Measurements from ENCODE around the gene MYO7B.
A peak's percentile ranks its signal among the peaks of the same experiment; 100 is the strongest.

The MYO7B gene

GRCh38 chr2:127653421-127654083 is 118.1 kb downstream of the MYO7B start:
- Histone ChIP-seq H3K4me3 (ENCODE audit: low read depth in 1 of 2, low read length in 2 of 2) (no peak overlapping the region), H2AFZ (ENCODE audit: low read depth, low read length) (no peak overlapping the region), H3K9ac (ENCODE audit: low read depth, low read length) (no peak overlapping the region), H3K36me3 (ENCODE audit: insufficient read depth, low read length) (no peaks in the 10 kb centered on the region), H3K4me2 (ENCODE audit: insufficient read depth, low read length) (no peak overlapping the region), H3K9me3 (ENCODE audit: insufficient read depth, low read length, severe bottlenecking) (no peaks in the 10 kb centered on the region), H3K79me2 (ENCODE audit: insufficient read depth, low read length) (no peaks in the 10 kb centered on the region), H3K27me3 (ENCODE audit: insufficient read depth, low read length, poor library complexity) (no peaks in the 10 kb centered on the region), H3K4me1 (ENCODE audit: insufficient read depth, low read length) (peaks cover 34% of the 10 kb centered on the region), H4K20me1 (ENCODE audit: insufficient read depth, low read length) (no peaks in the 10 kb centered on the region), H3K27ac (ENCODE audit: low read length) (peak overlapping the region; percentile 60; the same call in 1 of the 2 replicates)
- TF ChIP-seq, protein P1, sequence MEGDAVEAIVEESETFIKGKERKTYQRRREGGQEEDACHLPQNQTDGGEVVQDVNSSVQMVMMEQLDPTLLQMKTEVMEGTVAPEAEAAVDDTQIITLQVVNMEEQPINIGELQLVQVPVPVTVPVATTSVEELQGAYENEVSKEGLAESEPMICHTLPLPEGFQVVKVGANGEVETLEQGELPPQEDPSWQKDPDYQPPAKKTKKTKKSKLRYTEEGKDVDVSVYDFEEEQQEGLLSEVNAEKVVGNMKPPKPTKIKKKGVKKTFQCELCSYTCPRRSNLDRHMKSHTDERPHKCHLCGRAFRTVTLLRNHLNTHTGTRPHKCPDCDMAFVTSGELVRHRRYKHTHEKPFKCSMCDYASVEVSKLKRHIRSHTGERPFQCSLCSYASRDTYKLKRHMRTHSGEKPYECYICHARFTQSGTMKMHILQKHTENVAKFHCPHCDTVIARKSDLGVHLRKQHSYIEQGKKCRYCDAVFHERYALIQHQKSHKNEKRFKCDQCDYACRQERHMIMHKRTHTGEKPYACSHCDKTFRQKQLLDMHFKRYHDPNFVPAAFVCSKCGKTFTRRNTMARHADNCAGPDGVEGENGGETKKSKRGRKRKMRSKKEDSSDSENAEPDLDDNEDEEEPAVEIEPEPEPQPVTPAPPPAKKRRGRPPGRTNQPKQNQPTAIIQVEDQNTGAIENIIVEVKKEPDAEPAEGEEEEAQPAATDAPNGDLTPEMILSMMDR (IDR thresholded peaks at IDR 0.05; ENCODE audit: borderline replicate concordance, extremely low read depth, low read length, poor library complexity, severe bottlenecking): no peak
- no peak for ATAC-seq (ENCODE audit: insufficient read depth, low read depth)
- DNase-seq: no peak

- no peak overlapping the region for H3K27ac ChIP-seq (ENCODE audit: low read length)
- TF ChIP-seq, protein P1 (IDR thresholded peaks at IDR 0.05; ENCODE audit: borderline replicate concordance, extremely low read depth, low read length, poor library complexity, severe bottlenecking): no peak
- no peak for TF ChIP-seq EZH2 (IDR thresholded peaks at IDR 0.05; ENCODE audit: borderline replicate concordance, low read depth, low read length, severe bottlenecking)
- no peaks in the 10 kb centered on the region for H3K27me3 ChIP-seq (ENCODE audit: insufficient read depth, low read length, poor library complexity)
Measured at GRCh38 chr2:127654084-127654837, 118.8 kb downstream of the MYO7B start.

GRCh38 chr2:127654838-127655175 is 119.3 kb downstream of the MYO7B start:
- Histone ChIP-seq H3K9me3 (ENCODE audit: insufficient read depth, low read length, severe bottlenecking) (no peaks in the 10 kb centered on the region), H3K79me2 (ENCODE audit: insufficient read depth, low read length) (no peaks in the 10 kb centered on the region), H2AFZ (ENCODE audit: low read depth, low read length) (no peak overlapping the region), H3K4me1 (ENCODE audit: insufficient read depth, low read length) (peaks cover 25% of the 10 kb centered on the region), H3K4me2 (ENCODE audit: insufficient read depth, low read length) (no peak overlapping the region), H4K20me1 (ENCODE audit: insufficient read depth, low read length) (no peaks in the 10 kb centered on the region), H3K27ac (ENCODE audit: low read length) (no peak overlapping the region), H3K4me3 (ENCODE audit: low read depth in 1 of 2, low read length in 2 of 2) (no peak overlapping the region), H3K9ac (ENCODE audit: low read depth, low read length) (no peak overlapping the region), H3K27me3 (ENCODE audit: insufficient read depth, low read length, poor library complexity) (no peaks in the 10 kb centered on the region), H3K36me3 (ENCODE audit: insufficient read depth, low read length) (no peaks in the 10 kb centered on the region)
- DNase-seq (no peak), ATAC-seq (ENCODE audit: insufficient read depth, low read depth) (no peak)
- no peak for TF ChIP-seq EZH2 (IDR thresholded peaks at IDR 0.05; ENCODE audit: borderline replicate concordance, low read depth, low read length, severe bottlenecking)
- TF ChIP-seq, protein P1 (IDR thresholded peaks at IDR 0.05; ENCODE audit: borderline replicate concordance, extremely low read depth, low read length, poor library complexity, severe bottlenecking): no peak

More at GRCh38 chr2:127654084-127654837, 118.8 kb downstream of the MYO7B start:
- no peak for DNase-seq
- H3K4me3 ChIP-seq (ENCODE audit: low read depth in 1 of 2, low read length in 2 of 2): no peak overlapping the region
- H3K79me2 ChIP-seq (ENCODE audit: insufficient read depth, low read length): no peaks in the 10 kb centered on the region
- no peaks in the 10 kb centered on the region for H4K20me1 ChIP-seq (ENCODE audit: insufficient read depth, low read length)
- H3K4me2 ChIP-seq (ENCODE audit: insufficient read depth, low read length): no peak overlapping the region
- H3K36me3 ChIP-seq (ENCODE audit: insufficient read depth, low read length): no peaks in the 10 kb centered on the region
- no peak overlapping the region for H3K9ac ChIP-seq (ENCODE audit: low read depth, low read length)
- H3K4me1 ChIP-seq (ENCODE audit: insufficient read depth, low read length): peaks cover 28% of the 10 kb centered on the region
- H3K9me3 ChIP-seq (ENCODE audit: insufficient read depth, low read length, severe bottlenecking): no peaks in the 10 kb centered on the region
- no peak for ATAC-seq (ENCODE audit: insufficient read depth, low read depth)
- H2AFZ ChIP-seq (ENCODE audit: low read depth, low read length): no peak overlapping the region
